Right hindlimb (tissue), 1 donor: ENCODE results near the gene EDDM13.
"Not testable (repeated sequence)": the region's sequence is repeated elsewhere in the genome, so short reads cannot be mapped to it uniquely, and the experiment has no call there.

Experiments used
- DNase-seq: peaks from one replicate; pipeline ENCODE4 v3.0.0-alpha.2; 2018

EDDM13 gene

GRCh38 chr19:56295531-56296455 is 23.2 kb downstream of the EDDM13 start:
- DNase-seq = no peak

- no peak for DNase-seq
Measured at GRCh38 chr19:56297010-56297409, 24.5 kb downstream of the EDDM13 start.

- no peak for DNase-seq
Measured at GRCh38 chr19:56299688-56300087, 27.1 kb downstream of the EDDM13 start.

GRCh38 chr19:56301155-56301554 is 28.6 kb downstream of the EDDM13 start:
- DNase-seq = no peak

GRCh38 chr19:56301886-56302620 is 29.5 kb downstream of the EDDM13 start:
- DNase-seq = no peak

- DNase-seq = no peak
Measured at GRCh38 chr19:56304243-56304642, 31.7 kb downstream of the EDDM13 start.

- no peak for DNase-seq
Measured at GRCh38 chr19:56306016-56306415, 33.5 kb downstream of the EDDM13 start.

- DNase-seq = not testable (repeated sequence)
Measured at GRCh38 chr19:56307062-56307461, 34.5 kb downstream of the EDDM13 start.

- DNase-seq = no peak
Measured at GRCh38 chr19:56308792-56309191, 36.2 kb downstream of the EDDM13 start.

GRCh38 chr19:56309511-56310185 is 37.1 kb downstream of the EDDM13 start:
- no peak for DNase-seq

- DNase-seq = no peak
Measured at GRCh38 chr19:56310462-56310861, 37.9 kb downstream of the EDDM13 start.

- DNase-seq = no peak
Measured at GRCh38 chr19:56312342-56312741, 39.8 kb downstream of the EDDM13 start.

- no peak for DNase-seq
Measured at GRCh38 chr19:56312787-56313657, 40.5 kb downstream of the EDDM13 start.

- peak; percentile 30 for DNase-seq
Measured at GRCh38 chr19:56314018-56314380, 41.5 kb downstream of the EDDM13 start.

GRCh38 chr19:56314381-56315076 is 42.0 kb downstream of the EDDM13 start, which contains the start of gene ZSCAN5A:
TSS of gene ZSCAN5A (minus strand) at chr19:56314839. CDS start at chr19:56225046, 89,793 bp downstream.
- DNase-seq = peak; percentile 98

GRCh38 chr19:56315077-56315828 is 42.7 kb downstream of the EDDM13 start:
- peak; percentile 98 for DNase-seq

- no peak for DNase-seq
Measured at GRCh38 chr19:56316728-56317127, 44.2 kb downstream of the EDDM13 start.

GRCh38 chr19:56317749-56318148 is 45.2 kb downstream of the EDDM13 start:
- DNase-seq = no peak

- DNase-seq = no peak
Measured at GRCh38 chr19:56319991-56320390, 47.4 kb downstream of the EDDM13 start.

GRCh38 chr19:56321254-56321988 is 48.9 kb downstream of the EDDM13 start:
- no peak for DNase-seq
